Measurements from ENCODE around the gene ASPN.
"Not testable (repeated sequence)": the region's sequence is repeated elsewhere in the genome, so short reads cannot be mapped to it uniquely, and the experiment has no call there.

Gene ASPN

DNA sequence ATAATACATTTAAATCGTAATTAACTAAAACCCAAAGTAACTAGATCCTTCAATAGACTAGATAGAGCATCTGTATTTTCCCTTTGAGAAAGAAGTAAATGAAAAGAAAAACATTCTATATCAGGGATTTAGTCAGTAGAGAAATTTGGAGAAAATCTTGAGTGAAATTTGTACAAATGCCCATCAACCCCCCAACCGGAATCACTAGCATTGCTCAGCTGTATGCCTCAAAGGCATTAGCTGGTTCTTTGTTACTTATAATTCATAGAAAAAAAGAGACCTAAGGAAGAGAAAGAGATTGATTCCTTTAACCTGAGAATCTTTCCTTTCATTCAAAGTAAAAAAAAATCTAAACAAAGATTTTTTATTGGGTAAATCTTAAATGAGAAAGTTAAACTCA is 58.7 kb downstream of the ASPN start:
- in situ Hi-C loops (cut with MboI; ENCODE audit: low sequenced_read_pairs, unreplicated experiment), result no loop called here
- TF ChIP-seq, protein P1, sequence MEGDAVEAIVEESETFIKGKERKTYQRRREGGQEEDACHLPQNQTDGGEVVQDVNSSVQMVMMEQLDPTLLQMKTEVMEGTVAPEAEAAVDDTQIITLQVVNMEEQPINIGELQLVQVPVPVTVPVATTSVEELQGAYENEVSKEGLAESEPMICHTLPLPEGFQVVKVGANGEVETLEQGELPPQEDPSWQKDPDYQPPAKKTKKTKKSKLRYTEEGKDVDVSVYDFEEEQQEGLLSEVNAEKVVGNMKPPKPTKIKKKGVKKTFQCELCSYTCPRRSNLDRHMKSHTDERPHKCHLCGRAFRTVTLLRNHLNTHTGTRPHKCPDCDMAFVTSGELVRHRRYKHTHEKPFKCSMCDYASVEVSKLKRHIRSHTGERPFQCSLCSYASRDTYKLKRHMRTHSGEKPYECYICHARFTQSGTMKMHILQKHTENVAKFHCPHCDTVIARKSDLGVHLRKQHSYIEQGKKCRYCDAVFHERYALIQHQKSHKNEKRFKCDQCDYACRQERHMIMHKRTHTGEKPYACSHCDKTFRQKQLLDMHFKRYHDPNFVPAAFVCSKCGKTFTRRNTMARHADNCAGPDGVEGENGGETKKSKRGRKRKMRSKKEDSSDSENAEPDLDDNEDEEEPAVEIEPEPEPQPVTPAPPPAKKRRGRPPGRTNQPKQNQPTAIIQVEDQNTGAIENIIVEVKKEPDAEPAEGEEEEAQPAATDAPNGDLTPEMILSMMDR (IDR thresholded peaks at IDR 0.05; ENCODE audit: borderline replicate concordance, control extremely low read depth, extremely low read depth, insufficient read depth, missing control alignments), result no peak
- DNase-seq (ENCODE audit: low spot score), result no peak

DNA sequence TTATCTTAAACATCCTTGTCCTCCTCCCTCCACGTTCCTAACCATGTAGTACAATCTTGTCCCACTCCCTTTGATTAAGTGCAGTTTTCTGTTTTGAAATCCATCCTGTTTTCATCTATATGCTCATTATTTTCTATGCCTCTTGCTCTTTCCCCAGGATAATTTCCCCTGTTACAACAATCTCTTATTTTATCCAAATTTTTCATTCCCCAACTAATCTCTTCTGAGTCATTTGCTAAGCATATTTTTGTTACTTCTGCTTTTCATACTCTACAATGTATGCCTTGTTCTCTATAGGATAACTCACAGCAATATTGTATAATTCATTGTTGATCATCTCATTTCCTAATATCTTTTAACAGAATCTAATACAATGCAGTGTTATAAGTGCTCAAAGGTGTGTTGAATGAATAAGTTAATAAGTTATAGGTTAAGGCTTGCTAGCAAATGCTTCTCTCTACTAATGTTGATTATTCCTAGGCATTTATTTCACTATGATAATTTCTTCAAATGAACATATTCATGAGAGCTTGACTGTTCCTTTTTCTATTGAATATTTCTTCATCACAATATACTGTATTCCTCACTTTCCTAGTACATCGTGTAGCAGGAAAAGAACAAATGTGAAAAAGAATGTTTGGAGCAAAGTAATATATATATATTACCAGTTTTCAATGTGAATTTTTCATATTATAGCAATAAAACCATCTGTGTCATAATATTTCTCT is 59.5 kb downstream of the ASPN start:
- in situ Hi-C loops (cut with MboI; ENCODE audit: low sequenced_read_pairs, unreplicated experiment), result no loop called here
- TF ChIP-seq, protein P1 (IDR thresholded peaks at IDR 0.05; ENCODE audit: borderline replicate concordance, control extremely low read depth, extremely low read depth, insufficient read depth, missing control alignments), result no peak
- no peak for DNase-seq (ENCODE audit: low spot score)

DNA sequence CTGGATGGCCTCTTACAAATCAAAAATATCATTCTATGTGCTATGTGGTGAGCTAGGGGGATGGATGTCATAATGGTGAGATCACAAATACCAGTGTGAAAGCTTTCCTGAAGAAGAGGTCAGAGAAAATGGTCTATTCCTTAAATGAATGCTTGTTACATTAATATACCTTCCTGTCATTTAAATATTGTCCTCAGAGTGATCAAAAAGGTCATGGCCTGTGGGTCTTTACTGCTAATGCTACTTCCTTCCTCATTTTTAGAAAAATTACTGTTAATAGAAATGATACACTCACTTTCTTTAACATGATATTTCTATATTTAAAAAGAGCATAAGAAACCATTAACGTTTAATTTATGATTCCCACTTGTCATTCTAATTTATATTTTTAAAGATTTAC is 67.7 kb downstream of the ASPN start:
- in situ Hi-C loops (cut with MboI; ENCODE audit: low sequenced_read_pairs, unreplicated experiment), result no loop called here
- DNase-seq (ENCODE audit: low spot score), result no peak
- TF ChIP-seq, protein P1 (IDR thresholded peaks at IDR 0.05; ENCODE audit: borderline replicate concordance, control extremely low read depth, extremely low read depth, insufficient read depth, missing control alignments), result no peak

DNA sequence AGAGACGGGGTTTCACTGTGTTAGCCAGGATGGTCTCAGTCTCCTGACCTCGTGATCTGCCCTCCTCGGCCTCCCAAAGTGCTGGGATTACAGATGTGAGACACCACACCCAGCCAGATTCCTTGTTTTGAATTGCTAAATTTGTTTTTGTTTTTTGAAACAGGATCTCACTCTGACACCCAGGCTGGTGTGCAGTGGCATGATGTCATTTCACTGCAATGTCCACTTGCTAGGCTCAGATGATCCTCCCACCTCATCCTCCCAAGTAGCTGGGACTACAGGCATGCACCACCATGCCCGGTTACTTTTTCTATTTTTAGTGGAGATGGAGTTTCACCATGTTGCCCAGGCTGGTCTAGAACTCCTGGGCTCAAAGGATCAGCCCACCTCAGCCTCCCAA is 71.1 kb downstream of the ASPN start:
- in situ Hi-C loops (cut with MboI; ENCODE audit: low sequenced_read_pairs, unreplicated experiment); DNase-seq (ENCODE audit: low spot score): not testable (repeated sequence)

DNA sequence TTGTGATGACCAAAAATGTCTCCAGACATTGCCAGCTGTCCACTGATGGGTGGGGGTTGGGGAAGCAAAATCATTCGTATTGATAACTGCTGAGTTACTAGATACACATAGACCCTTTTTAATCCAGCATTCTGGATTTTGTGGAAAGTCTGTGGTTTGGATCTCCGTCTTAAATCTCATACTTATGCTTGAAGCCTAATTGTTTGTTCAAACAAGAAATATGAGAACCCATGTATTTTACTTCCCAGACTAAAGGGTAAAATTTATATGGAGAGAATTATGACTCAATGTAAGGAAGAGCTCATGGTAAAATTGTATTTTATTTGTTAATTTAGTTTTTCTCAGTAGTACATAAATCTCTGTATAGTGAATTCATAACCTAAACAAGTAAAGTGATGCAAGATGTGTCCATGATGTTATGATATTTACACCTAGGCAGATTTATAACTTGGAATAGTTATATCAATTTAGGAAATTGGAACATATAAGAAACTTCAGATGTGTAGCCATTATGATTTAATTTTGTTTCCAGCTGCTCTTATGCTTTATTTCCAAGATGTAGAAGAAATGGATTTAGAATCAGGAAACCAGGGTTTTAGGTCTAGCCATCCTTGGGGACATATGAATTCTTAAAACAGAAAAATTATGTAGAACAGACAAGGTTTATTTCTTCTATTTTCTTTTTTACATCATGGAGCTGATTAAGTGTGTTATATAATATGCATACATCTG is 73.4 kb downstream of the ASPN start:
- no peak for DNase-seq (ENCODE audit: low spot score)
- TF ChIP-seq, protein P1 (IDR thresholded peaks at IDR 0.05; ENCODE audit: borderline replicate concordance, control extremely low read depth, extremely low read depth, insufficient read depth, missing control alignments), result no peak
- in situ Hi-C loops (cut with MboI; ENCODE audit: low sequenced_read_pairs, unreplicated experiment), result no loop called here

DNA sequence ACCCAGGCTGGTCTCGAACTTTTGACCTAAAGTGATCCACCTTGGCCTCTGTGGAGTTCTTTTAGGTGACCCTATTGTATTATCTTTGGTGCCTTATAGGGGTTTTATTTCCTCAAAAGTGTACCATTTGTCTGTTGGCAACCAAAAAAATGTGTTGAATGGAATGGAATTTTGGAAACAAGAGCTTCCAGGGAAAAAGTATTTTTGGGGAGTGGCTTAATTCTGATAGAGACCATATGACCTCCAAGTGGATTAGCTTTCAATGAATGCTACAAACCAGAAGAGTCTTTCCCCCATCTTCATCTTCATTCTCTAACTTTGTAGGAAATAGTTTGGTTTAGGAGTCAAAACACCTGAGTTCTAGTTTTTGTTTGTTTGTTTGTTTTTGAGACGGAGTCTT is 74.5 kb downstream of the ASPN start:
- TF ChIP-seq, protein P1 (IDR thresholded peaks at IDR 0.05; ENCODE audit: borderline replicate concordance, control extremely low read depth, extremely low read depth, insufficient read depth, missing control alignments), result no peak
- DNase-seq (ENCODE audit: low spot score), result no peak
- in situ Hi-C loops (cut with MboI; ENCODE audit: low sequenced_read_pairs, unreplicated experiment), result no loop called here

DNA sequence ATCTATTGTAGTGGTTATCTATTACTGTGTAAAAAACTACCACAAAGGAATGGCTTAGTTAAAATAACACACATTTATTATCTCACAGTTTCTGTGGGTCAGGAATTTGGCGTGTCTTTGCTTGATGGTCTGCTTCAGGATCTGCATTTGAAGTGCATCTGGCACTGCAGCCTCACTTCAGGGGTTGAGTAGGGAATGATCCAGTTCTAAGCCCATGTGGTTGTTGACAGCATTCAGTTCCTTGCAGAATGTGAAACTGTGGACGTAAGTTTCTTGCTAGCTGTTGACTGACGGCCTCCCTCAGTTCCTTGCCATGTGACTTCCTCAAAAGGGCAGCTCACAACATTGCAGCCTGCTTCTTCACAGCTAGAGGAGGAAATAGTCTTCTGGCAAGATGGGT is 75.8 kb downstream of the ASPN start:
- peak; percentile 29 for DNase-seq (ENCODE audit: low spot score)
- in situ Hi-C loops (cut with MboI; ENCODE audit: low sequenced_read_pairs, unreplicated experiment), result no loop called here
- TF ChIP-seq, protein P1 (IDR thresholded peaks at IDR 0.05; ENCODE audit: borderline replicate concordance, control extremely low read depth, extremely low read depth, insufficient read depth, missing control alignments), result no peak

Measured in GM13976 (cell line).